GM04504 (cell line): Measurements from ENCODE around the gene ETFA.

ENCODE experiments used
- DNase-seq: peaks from one replicate; pipeline ENCODE4 v3.0.0-alpha.2; 2012; ENCODE audit warnings: low read depth

Gene ETFA

DNA sequence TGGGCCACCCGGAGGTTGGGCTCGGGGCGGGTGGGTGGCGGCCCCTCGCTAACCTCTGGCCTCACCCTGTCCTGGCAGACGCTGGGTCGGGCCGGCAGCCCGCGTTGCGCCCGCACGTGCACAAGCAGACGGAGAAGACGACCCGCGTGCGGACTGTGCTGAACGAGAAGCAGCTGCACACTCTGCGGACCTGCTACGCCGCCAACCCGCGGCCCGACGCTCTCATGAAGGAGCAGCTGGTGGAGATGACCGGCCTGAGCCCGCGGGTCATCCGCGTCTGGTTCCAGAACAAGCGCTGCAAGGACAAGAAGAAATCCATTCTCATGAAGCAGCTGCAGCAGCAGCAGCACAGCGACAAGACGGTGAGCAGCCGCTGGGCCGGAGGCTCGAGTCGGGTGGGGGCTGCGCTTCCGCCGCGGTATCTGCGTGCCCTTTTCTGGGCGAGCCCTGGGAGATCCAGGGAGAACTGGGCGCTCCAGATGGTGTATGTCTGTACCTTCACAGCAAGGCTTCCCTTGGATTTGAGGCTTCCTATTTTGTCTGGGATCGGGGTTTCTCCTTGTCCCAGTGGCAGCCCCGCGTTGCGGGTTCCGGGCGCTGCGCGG is 29.0 kb upstream of the ETFA start:
- no peak for DNase-seq

DNA sequence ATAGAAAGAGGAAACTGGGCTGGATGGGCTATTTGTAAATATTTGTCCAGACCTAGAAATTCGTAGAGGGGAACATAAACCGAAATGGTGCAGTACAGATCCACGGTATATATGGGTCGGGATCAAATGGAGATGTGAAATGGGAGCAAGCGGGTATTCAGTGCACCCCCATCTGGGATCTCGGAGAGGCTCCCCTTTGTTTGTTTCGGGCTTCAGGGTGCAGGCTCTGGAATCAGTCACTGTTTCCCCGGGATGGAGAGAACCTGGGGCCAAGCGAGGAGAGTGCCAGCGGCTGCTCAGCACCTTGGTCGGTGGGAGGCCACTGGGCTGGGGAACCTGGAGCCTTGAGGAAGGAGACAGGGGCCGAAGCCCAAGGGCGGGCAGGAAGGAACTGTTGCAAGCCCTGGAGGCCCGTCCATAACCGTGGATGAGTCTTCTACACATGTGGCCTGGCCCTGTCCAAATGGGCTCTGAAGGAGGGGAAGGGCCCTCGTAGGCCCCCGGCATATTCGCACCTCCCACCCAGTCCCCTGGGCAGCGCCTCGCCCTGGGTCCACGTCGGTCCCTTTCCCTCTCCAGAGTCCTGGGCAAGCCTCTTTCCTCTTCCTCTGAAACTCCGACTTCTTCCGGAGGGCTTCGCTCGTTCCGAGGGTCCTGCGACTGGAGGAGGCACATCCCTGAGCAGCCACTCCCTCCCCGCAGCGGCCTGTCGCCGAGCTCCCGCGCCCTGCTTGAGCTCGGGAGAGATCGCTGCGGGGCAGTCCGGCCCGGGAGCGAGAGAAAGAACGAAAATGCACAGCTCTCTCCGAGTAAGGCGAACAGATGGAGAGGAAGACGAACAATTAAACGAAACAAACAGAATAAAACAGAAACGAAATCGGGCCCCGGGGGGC is 28.3 kb upstream of the ETFA start:
- no peak for DNase-seq

DNA sequence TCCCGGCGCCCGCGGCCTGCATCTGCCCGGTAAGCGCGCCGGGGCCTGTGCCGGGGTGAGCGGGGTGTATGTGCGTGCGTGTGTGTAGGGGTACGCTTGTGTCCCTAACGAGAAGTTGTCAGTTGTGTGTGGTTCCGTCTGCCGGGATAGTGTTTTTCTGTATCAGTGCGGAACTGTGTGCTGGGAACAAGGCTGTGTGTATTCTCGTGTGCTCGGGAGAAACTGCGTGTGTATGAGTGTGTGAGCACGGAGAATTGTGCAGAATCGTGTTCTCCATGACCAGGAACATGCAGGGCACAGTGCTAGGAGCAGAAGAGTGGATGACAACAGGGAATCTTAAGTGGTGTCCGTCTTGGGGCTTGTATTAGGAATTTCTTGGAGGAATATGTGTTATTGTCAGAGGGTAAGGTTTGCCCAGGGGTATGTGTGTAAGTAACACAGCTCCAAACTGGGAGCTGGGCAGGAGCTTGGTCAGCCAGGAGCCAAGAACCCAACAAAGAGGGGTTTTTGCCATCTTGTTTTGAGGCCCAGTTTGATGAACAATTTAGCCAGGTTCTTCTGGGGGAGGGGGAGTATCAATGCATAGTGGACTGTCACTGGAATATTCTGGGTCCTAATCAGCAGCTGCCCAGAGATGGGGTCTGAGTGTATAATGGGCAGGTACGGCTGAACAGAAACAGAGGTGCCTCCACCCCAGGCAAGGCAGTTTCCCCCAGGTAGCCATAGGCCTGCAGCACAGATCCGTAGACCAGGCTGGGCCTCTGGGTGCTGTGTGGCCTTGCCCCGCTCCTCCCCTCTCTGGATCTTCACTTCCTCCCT is 27.4 kb upstream of the ETFA start:
- no peak for DNase-seq

DNA sequence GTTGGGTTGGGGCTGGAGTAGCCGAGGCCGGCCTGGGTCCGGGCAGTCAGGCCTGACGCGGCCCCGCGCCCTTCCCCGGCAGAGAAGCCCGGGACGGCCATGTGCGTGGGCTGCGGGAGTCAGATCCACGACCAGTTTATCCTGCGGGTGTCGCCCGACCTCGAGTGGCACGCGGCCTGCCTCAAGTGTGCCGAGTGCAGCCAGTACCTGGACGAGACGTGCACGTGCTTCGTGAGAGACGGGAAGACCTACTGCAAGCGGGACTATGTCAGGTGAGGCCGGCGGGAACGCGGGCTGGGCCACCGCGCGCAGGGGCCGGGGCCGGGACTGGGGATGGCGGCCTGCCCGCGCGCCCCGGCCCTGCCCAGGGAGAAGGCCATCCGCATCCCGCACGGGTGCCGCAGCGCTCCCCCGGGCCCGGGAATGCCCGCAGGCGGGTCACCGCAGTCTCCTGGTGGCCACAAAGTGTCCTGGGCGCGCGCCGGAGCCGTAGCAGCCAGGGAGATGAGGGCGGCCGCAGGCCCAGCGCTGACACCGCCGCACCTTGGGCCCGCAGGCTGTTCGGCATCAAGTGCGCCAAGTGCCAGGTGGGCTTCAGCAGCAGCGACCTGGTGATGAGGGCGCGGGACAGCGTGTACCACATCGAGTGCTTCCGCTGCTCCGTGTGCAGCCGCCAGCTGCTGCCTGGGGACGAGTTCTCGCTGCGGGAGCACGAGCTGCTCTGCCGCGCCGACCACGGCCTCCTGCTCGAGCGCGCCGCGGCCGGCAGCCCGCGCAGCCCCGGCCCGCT is 26.6 kb upstream of the ETFA start:
- DNase-seq, result no peak

DNA sequence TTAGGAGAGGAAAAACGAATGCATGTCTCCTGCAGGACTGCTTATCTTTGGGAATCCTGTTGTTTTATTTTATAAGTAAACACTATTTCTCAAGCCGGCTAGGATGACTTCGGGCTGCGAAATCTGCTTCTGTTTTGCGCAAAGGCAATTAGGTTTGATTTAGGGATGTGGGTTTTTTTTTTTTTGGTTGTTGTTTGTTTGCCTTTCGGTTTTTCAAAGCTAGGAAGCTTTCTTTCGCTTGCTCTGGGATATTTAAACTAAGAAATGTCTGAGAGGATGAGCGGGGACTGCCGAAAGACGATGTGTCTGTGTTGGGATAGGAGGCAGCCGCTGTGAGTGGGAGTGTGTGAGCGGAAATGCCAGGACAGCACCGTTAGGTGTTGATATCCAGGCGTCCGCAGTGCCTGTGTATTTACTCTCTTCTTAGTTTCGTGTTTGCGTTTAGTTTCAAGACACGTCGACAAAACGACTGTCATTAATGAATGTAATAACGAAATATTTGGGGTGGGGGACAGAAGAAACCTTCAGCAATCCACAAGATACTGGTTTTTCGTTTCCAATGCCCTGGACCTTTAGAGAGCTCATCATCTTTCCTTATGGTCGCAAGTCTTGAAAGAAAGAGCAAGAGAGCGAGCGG is 25.9 kb upstream of the ETFA start:
- DNase-seq, result no peak

DNA sequence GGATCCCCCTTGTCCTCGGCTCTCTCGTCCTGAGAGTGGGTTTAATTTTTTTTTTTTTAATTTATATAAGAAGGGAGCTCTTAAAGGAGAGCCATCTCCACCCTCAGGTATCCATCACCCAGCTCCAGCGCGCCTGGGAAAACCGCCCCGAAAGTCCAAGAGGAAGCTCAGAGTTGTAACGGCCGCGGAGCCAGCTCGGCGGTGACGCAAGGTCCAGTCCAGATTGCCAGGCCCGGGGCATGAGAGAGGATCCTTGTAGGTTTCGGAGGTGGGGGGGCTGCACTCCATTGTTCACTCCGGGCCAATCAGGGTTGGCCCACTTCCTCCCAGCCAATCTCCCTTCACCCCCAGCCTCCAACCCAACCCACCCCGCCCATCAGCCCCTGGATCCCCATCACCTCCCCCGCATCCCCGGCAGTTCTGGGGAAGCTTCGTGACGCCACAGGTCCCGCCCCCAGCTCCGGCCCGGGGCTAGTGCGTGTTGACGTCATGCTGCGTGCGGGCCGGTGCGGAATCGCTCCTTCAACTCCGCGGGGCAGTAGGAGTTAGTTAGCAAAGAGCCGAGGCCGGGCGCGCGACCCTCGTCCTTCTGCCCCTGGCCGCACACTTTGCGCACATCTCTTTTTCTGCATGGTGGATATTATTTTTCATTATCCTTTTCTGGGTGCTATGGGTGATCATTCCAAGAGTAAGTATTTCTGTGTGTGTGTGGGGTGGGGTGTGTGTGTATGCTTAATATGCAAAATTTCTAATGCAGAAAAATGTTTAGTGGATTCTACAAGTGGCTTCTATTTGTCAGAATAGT is 25.2 kb upstream of the ETFA start, which contains the start of gene ISL2:
ISL2 (plus strand) TSS at position 520 of the 805 bp plus-strand sequence; CDS start at position 631, 111 bp downstream.
- peak; percentile 71 for DNase-seq

DNA sequence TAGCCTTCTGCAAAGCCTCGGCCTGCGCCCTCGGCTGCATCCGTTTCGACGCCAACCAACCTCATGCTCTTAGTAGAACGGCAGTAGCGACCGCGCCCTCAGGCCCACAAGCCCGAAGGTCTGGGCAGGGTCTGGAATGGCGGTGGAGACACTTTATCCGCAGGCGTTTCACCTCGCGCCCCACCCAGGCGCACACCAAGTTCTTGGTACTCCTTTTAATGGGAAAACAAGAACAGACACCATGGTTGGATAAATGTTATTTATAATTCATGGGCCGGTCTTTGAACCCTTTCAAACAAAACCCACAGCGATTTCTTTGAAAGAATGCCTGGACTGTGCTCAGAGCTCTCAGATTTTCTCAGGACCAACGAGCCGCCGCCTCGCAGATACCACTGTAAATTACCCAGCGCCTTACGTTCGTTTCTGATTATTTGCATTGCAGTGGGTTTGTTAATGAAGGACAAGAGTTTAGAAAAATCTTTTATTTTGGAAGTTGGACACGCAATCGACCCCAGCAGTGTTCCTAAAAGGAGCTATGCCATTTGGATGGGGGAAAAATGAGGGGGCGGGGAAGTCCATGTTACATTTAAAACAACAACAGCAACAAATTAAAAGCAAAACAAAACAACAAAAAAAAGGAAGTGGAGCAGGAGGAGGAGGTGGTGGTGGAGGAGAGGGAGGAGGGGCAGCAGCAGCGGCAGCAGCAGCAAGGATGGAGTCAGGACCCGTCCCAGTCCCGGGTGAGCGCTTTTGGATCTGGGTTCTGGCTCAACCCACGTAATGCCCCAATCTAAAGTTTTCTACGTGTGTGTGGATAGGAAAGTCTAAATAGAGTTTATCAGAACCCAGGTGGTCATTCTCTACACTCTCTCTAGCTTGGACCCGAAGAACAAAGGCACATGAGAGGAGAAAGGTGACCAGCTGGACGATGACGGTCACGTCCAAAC is 24.3 kb upstream of the ETFA start:
- DNase-seq, result no peak

DNA sequence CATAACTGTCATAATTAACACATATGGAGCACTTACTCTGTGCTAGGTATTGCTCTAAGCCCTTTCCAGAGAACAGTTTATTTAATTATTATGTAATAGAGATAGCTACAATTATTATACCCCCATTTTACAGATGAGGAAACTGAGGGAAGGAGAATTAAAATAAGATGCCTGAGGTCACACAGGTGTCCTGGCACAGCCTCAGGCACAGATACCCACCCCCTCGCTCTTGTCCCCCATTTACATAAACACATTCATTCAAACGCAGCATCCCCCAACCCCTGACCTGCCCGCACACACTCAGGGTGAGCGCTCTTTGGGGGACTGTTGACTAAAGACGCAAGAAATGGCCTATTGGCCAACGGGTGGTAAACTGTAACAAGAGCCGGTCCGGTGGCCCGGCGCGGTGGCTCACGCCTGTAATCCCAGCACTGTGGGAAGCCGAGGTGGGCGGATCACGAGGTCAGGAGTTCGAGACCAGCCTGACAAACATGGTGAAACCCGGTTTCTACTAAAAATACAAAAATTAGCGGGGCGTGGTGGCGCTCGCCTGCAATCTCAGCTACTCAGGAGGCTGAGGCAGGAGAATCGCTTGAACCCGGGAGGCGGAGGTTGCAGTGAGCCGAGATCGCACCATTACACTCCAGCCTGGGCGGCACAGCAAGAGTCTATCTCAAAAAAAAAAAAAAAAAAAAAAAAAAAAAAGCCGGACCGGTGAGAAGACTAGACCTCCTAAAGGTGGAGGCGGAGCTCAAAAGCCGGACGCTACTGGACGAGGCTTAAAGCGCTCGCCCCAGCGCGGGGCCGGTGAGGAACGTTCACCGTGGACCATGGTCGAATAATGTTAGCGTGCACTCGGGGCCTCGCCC is 23.4 kb upstream of the ETFA start:
- no peak for DNase-seq

DNA sequence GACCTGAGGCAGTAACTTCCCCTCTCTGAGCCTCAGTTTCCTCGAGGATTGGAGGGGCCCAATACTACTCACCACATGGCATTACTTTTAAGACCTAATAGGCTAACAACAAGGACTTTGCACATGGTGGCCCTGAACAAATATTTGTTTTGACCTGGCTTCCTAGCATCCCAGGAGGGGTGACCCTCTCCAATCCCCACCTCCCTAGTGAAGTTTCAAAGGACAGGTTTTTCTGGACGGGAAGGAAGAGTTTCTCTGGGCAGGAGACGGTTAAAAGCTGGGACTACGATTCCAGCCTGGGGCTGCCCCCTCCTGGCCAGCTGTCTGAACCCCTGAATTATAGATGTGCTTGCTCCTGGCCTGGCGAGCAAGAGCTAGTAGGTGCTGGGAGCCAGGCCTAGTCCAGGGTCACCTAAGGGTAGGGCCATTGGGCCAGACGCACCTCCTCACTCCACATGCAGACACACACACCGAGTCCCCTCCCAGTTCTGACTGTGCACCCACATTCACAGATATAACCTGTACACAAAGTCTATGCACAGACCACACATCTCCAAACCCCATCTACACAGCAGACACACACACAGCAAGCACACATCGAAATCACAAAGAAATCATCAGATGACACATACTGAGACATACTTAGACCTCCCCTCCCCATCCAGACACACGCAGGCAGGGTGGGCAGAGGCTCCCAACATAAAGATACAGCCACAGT is 22.6 kb upstream of the ETFA start:
- no peak for DNase-seq

DNA sequence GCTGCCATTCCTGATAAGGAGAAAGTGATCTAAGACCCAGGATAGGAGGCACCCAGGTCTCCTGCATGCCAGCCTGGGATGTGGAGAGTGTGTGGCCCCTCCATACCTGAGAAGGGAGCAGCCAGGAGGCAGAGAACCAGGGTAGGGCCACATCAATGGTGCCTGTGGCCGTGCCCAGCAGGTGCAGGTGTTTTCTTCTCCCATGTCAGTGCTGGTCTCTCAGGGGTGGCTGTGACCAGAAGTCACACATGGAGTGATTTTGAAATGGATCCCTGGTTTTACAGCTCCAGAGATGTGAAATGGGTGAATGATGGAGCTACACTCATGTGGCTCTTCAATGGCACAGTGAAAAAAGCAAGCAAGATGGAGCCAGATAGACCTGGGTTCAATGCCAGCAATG is 22.0 kb upstream of the ETFA start:
- DNase-seq, result no peak

DNA sequence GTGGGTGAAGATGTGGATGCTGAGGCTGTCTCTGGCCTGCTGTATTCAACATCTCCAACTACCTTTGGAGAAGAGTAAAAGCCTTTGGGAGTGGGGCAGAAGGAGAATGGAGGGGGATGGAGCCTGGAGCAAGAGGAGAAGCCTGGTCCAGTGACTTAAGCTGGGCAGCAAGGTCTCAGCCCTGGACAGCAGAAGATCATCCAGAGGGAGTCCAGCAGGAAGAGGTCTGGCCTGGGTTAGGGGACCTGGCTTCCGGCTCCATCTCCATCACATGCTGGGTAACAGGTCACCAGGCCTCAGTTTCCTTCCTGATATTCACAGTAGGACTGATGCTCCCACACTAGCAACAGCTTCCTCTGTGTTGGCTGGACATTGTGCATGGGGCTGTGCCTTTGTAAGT is 21.5 kb upstream of the ETFA start:
- no peak for DNase-seq

DNA sequence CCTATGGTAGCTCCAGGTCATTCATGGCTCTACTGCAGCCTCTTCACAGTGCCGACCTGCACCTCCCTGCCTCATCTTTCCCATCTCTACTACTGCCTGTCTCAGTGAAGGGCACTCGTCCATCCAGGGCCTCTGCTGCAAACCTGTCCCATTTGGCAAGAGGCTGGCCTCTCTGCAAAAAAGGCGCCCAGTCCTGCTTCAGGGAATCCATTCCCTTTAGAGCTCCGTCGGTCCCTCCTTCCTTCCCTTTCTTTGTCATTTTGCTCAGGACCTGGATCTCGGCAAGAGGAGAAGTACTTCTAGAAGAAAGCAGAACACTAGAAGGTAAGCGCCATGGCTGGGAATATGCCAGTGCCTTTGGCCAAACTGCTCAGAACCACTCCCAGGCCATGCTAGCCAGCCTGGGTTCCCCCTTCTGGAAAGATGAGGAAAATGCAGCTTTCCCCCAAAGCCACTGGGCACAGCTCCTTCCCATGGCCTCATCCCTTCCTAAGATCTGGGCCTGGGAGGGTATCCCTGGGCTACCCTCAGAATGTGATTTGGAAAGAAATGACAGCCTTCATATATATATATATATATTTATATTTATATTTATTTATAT is 18.9 kb upstream of the ETFA start:
- no peak for DNase-seq

DNA sequence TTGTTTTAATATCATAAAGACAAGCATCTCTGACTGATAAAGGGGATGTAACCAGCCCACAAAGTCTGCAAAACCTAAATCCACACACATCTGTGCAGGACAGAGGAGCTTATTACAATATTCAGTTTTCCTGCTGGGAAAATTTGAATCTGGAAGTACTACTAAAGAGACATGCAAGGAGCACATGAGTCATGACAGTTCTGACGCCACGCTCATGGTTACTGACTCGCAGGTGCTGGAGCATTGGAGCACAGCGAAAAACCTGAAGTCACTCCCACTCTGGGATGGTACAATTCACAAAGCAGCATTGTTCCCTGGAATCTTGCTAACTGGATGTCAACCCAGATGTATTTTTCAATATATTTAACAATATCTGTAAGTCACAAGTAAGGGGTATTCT is 17.7 kb upstream of the ETFA start:
- no peak for DNase-seq

DNA sequence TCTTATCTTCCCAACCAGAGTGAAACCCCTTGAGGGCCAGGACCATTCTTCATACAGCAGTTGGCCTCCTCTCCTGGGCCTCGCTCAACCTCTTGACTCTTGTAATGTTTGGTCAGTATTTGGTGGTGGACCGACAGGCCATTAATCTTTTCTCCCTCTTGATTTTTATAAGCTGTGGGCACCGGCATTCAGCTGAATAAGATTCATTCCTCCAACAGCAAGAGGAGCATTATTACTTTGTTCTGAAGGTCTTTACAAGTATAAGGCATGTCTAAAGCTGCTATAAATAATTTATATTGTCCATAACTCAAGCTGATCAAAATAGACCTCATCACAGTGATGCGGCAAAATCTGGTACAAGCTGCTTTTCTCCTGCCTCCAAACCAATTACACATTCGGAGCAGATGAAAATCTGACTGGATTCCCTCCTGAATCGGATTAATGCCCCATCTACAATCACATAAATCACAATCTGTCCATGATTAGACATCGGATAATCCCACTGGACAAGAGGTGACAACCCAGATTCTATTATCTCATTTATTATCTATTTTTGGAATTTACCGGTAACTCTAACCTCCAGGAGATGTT is 16.9 kb upstream of the ETFA start:
- DNase-seq, result no peak

DNA sequence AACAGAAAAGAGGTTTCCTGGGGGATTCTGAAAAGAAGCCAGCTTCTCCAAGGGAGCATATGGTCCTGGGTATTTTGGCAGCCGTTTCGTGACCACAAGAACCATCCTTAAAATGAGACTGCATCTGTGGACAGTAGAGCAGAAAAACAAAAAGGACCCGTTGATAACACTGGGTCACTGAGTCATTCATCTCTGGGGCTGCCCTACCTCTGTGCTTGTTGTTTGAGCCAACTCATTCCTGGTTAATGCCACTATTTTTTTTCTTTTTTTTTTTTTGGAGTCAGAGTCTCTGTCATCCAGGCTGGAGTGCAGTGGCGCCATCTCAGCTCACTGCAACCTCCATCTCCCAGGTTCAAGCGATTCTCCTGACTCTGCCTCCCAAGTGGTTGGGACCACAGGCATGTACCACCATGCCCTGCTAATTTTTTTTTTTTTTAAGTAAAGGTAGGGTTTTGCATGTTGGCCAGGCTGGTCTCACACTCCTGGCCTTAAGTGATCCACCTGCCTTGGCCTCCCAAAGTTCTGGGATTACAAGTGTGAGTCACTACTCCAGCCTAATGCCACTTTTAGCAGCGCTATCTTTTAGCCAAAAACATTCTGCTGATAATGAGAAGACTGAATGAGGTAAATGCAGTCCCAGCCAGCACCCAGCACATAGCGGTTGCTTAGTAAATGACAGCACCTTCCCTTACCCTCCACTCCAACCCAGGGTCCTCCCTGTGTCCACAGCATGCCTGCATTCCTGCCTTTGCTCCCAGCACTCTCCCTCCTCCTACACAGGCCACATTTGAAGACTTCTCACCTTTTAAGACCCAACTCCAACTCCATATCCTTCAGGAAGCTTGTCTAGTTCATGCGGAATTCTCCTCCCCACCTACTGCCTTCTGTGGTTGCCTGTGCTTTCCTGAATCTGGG is 16.2 kb upstream of the ETFA start:
- no peak for DNase-seq

DNA sequence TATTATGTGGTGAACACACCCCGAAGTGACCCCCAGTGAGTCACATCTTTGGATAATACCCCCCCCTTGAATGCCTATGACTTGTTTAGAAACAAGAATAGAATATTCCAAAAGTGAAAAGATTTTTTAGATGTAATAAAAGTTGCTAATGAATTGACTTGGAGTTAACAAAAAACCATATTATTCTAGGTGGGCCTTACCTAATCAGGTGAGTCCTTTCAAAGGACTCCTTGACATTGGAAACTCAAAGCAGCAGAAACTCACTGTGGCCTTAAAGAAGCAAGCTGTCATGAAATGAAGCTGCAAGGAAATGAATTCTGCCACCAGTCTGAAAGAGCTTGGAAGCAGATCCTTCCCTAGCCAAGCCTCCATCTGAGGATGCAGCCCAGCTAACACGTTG is 14.4 kb upstream of the ETFA start:
- no peak for DNase-seq
